H1 (cell line): ENCODE results near the gene CPNE4. TPM values are rescaled to one million over a fixed set of nuclear protein-coding genes. Genes with fewer than 3 reads are reported as not detected.

Experiments
- CTCF ChIA-PET: fragments of 300-600 bp; sonication (Branson Sonifier 250); formaldehyde crosslinking; loops from one replicate; lab custom pipeline; 2021; ENCODE audit not compliant: partially characterized antibody; lab: Charles Lee
- POLR2A ChIA-PET: fragments of 300-600 bp; sonication (Branson Sonifier 250); formaldehyde crosslinking; loops from one replicate; lab custom pipeline; 2021; ENCODE audit warnings: inconsistent platforms; ENCODE audit not compliant: partially characterized antibody; lab: Charles Lee
- DNase-seq, 2 experiments: peaks; one replicate each; pipeline versions ENCODE4 v3.0.0 to v3.0.0-alpha.2; 2010 to 2022; ENCODE audit warnings: low spot score in 2 of 2, low read depth in 1 of 2, mixed read lengths in 1 of 2
- FAIRE-seq: peaks from 2 replicates; lab custom pipeline; 2011; peaks lifted over from hg19 to GRCh38; lab: Jason Lieb, UNC
- H2AFZ ChIP-seq: 2 replicates; pipeline ENCODE4 v1.8.1; 2012; ENCODE audit warnings: low read length, inconsistent platforms
- H2AK5ac ChIP-seq: 2 replicates; pipeline ENCODE4 v1.6.1; 2013; ENCODE audit warnings: low read depth, low read length
- H2BK120ac ChIP-seq: replicated peaks from 2 replicates; pipeline ENCODE3; 2013; ENCODE audit warnings: low read depth, low read length, inconsistent platforms
- H2BK12ac ChIP-seq: 2 replicates; pipeline ENCODE4 v1.6.1; 2013; ENCODE audit warnings: low read depth, low read length
- H2BK15ac ChIP-seq: 2 replicates; pipeline ENCODE4 v1.6.1; 2013; ENCODE audit warnings: low read length
- H2BK20ac ChIP-seq: 2 replicates; pipeline ENCODE4 v1.6.1; 2013; ENCODE audit warnings: low read length
- H2BK5ac ChIP-seq: 2 replicates; pipeline ENCODE4 v1.6.1; 2013; ENCODE audit warnings: low read depth, low read length
- H3K14ac ChIP-seq: 2 replicates; pipeline ENCODE4 v1.6.1; 2013; ENCODE audit warnings: inconsistent platforms; ENCODE audit not compliant: insufficient read length
- H3K18ac ChIP-seq: 2 replicates; pipeline ENCODE4 v1.6.1; 2013; ENCODE audit warnings: low read length; ENCODE audit errors: extremely low read depth
- H3K23ac ChIP-seq: 2 replicates; pipeline ENCODE4 v1.6.1; 2013; ENCODE audit warnings: inconsistent platforms; ENCODE audit not compliant: insufficient read length
- H3K23me2 ChIP-seq: 2 replicates; pipeline ENCODE4 v1.6.1; 2013; ENCODE audit warnings: low read depth, low read length
- H3K27ac ChIP-seq: 2 replicates; pipeline ENCODE4 v1.6.1; 2011; ENCODE audit warnings: low read depth, low read length, inconsistent platforms
- H3K27me3 ChIP-seq, 4 experiments: replicated peaks in 1 of 4; 1 replicate in 1 of 4; 2 replicates in 3 of 4; pipeline versions ENCODE4 v1.6.1 to v1.8.1; 2011 to 2013; ENCODE audit warnings: low read length in 3 of 4, mild to moderate bottlenecking in 3 of 4, inconsistent platforms in 2 of 4, mixed read lengths in 2 of 4, moderate library complexity in 1 of 4; ENCODE audit not compliant: control insufficient read depth in 3 of 4, insufficient read depth in 3 of 4; ENCODE audit errors: extremely low read depth in 1 of 4
- H3K36me3 ChIP-seq, 4 experiments: 2 replicates each; pipeline versions ENCODE4 v1.6.1 to v1.8.1; 2011 to 2013; ENCODE audit warnings: mild to moderate bottlenecking in 4 of 4, low read length in 3 of 4, moderate library complexity in 2 of 4, control low read depth in 1 of 4, inconsistent platforms in 1 of 4; ENCODE audit not compliant: insufficient read depth in 4 of 4, control insufficient read depth in 2 of 4
- H3K4ac ChIP-seq: replicated peaks from 2 replicates; pipeline ENCODE3; 2013; ENCODE audit warnings: low read length, low read depth, mixed read lengths, inconsistent platforms; ENCODE audit not compliant: insufficient read length
- H3K4me1 ChIP-seq, 4 experiments: replicated peaks in 1 of 4; 1 replicate in 1 of 4; 2 replicates in 3 of 4; pipeline versions ENCODE4 v1.6.1 to v1.8.1; 2011 to 2013; ENCODE audit warnings: low read length in 3 of 4, inconsistent platforms in 2 of 4, mixed read lengths in 1 of 4; ENCODE audit not compliant: insufficient read depth in 4 of 4, control insufficient read depth in 3 of 4
- H3K4me2 ChIP-seq, 2 experiments: 2 replicates each; pipeline versions ENCODE4 v1.6.1 to v1.8.1; 2011 to 2013; ENCODE audit warnings: low read depth in 2 of 2, low read length in 2 of 2, control low read depth in 1 of 2, inconsistent platforms in 1 of 2, mild to moderate bottlenecking in 1 of 2; ENCODE audit not compliant: insufficient read depth in 1 of 2
- H3K4me3 ChIP-seq, 4 experiments: fragments of 200-600, 300-600 bp in 1 of 4; sonication (generic), shearing (Covaris generic), sonication (Bioruptor Twin) in 1 of 4; 2 replicates each; pipeline versions ENCODE4 v1.5.1 to v1.8.1; 2011 to 2016; ENCODE audit warnings: low read length in 4 of 4, low read depth in 3 of 4, control low read depth in 2 of 4, inconsistent platforms in 2 of 4, mild to moderate bottlenecking in 2 of 4, mixed read lengths in 1 of 4, moderate library complexity in 1 of 4; ENCODE audit not compliant: insufficient read depth in 2 of 4; ENCODE audit errors: extremely low read depth in 1 of 4
- H3K56ac ChIP-seq: replicated peaks from 2 replicates; pipeline ENCODE3; 2013; ENCODE audit warnings: low read depth, mild to moderate bottlenecking, mixed read lengths, low read length, inconsistent platforms; ENCODE audit not compliant: insufficient read length
- H3K79me1 ChIP-seq: 2 replicates; pipeline ENCODE4 v1.6.1; 2013; ENCODE audit warnings: low read depth, low read length, control low read depth
- H3K79me2 ChIP-seq, 2 experiments: 2 replicates each; pipeline versions ENCODE4 v1.6.1 to v1.8.1; 2012 to 2013; ENCODE audit warnings: low read length in 2 of 2, mild to moderate bottlenecking in 2 of 2, inconsistent platforms in 1 of 2; ENCODE audit not compliant: insufficient read depth in 2 of 2, control insufficient read depth in 1 of 2
- H3K9ac ChIP-seq, 4 experiments: replicated peaks in 1 of 4; 1 replicate in 1 of 4; 2 replicates in 3 of 4; pipeline versions ENCODE4 v1.6.1 to v1.8.1; 2011 to 2013; ENCODE audit warnings: low read depth in 3 of 4, low read length in 3 of 4, control low read depth in 2 of 4, mild to moderate bottlenecking in 2 of 4, moderate library complexity in 2 of 4, inconsistent platforms in 1 of 4; ENCODE audit errors: extremely low read depth in 1 of 4
- H3K9me3 ChIP-seq, 2 experiments: 2 replicates each; pipeline versions ENCODE4 v1.6.1 to v1.8.1; 2012 to 2013; ENCODE audit warnings: mild to moderate bottlenecking in 2 of 2, moderate library complexity in 2 of 2, control low read depth in 1 of 2, inconsistent platforms in 1 of 2, low read depth in 1 of 2, low read length in 1 of 2, mixed read lengths in 1 of 2; ENCODE audit not compliant: insufficient read depth in 2 of 2
- H4K20me1 ChIP-seq, 2 experiments: replicated peaks in 1 of 2; 2 replicates each; pipeline versions ENCODE3 to v1.8.1; 2011 to 2013; ENCODE audit warnings: inconsistent platforms in 2 of 2, low read length in 2 of 2, mild to moderate bottlenecking in 1 of 2; ENCODE audit not compliant: insufficient read depth in 2 of 2, control insufficient read depth in 1 of 2
- H4K5ac ChIP-seq: 2 replicates; pipeline ENCODE4 v1.6.1; 2013; ENCODE audit warnings: low read length, low read depth, mixed read lengths, inconsistent platforms; ENCODE audit not compliant: insufficient read length
- H4K8ac ChIP-seq: 2 replicates; pipeline ENCODE4 v1.8.0; 2013; ENCODE audit warnings: mild to moderate bottlenecking, moderate library complexity, low read length, inconsistent platforms; ENCODE audit not compliant: insufficient read depth; ENCODE audit errors: extremely low read depth
- H4K91ac ChIP-seq: replicated peaks from 2 replicates; pipeline ENCODE3; 2013; ENCODE audit warnings: low read length, mixed read lengths, inconsistent platforms; ENCODE audit not compliant: insufficient read length
- ASH2L ChIP-seq: fragments of 200-600, 300-600 bp; sonication (generic); IDR thresholded peaks from one replicate; pipeline ENCODE4 v1.7.1; 2017; ENCODE audit warnings: low read length
- BCL11A ChIP-seq, 2 experiments: IDR thresholded peaks; one replicate each; pipeline ENCODE4 v1.6.1; 2011; ENCODE audit warnings: low read depth in 2 of 2, low read length in 2 of 2, mild to moderate bottlenecking in 2 of 2
- CBX5 ChIP-seq: fragments of 300-800, 300-1000 bp; sonication (generic); IDR thresholded peaks from 2 replicates; pipeline ENCODE4 v1.7.1; 2016; ENCODE audit warnings: antibody characterized with exemption, low read length, low read depth
- CHD2 ChIP-seq: IDR thresholded peaks from 2 replicates; pipeline ENCODE4 v1.6.1; 2012; ENCODE audit warnings: low read length, improper control_type of control experiment
- GABPA ChIP-seq: IDR thresholded peaks from 2 replicates; pipeline ENCODE4 v1.6.1; 2011; ENCODE audit warnings: mild to moderate bottlenecking, low read length, moderate library complexity, borderline replicate concordance; ENCODE audit not compliant: insufficient read depth
- JUND ChIP-seq: IDR thresholded peaks from 2 replicates; pipeline ENCODE4 v1.6.1; 2011; ENCODE audit warnings: mild to moderate bottlenecking, improper control_type of control experiment, low read length
- KDM1A ChIP-seq: fragments of 200-600, 300-600 bp; sonication (generic); IDR thresholded peaks from 2 replicates; pipeline ENCODE4 v1.7.1; 2016; ENCODE audit warnings: mild to moderate bottlenecking, low read length, borderline replicate concordance
- NANOG ChIP-seq: IDR thresholded peaks from 2 replicates; pipeline ENCODE4 v1.6.1; 2011; ENCODE audit warnings: low read length, low read depth, mild to moderate bottlenecking, inconsistent platforms; ENCODE audit not compliant: insufficient read depth, poor library complexity, severe bottlenecking
- SIRT6 ChIP-seq: IDR thresholded peaks from one replicate; pipeline ENCODE4 v1.7.1; 2012; ENCODE audit warnings: low read length, inconsistent platforms
- SIX5 ChIP-seq: IDR thresholded peaks from 2 replicates; pipeline ENCODE4 v1.6.1; 2011; ENCODE audit warnings: mild to moderate bottlenecking, low read depth, low read length
- SP2 ChIP-seq: IDR thresholded peaks from 2 replicates; pipeline ENCODE4 v1.6.1; 2012; ENCODE audit warnings: mild to moderate bottlenecking, low read length, inconsistent platforms
- SUZ12 ChIP-seq: fragments of 200-600 bp; sonication (generic); IDR thresholded peaks from 2 replicates; pipeline ENCODE4 v1.6.1; 2012; ENCODE audit warnings: mild to moderate bottlenecking, inconsistent platforms, low read length, moderate library complexity, mixed read lengths
- WGBS, 2 experiments: shearing (Covaris generic) in 1 of 2; methylation state at CpG; one replicate each; pipeline versions ENCODE4 v1.1.6 to v1.1.7; 2013 to 2015; ENCODE audit warnings: low lambda C conversion rate in 2 of 2, mixed read lengths in 2 of 2, inconsistent platforms in 1 of 2, low coverage in 1 of 2, missing lambda C conversion rate in 1 of 2; ENCODE audit not compliant: insufficient replicate concordance in 2 of 2, insufficient coverage in 1 of 2, insufficient read length in 1 of 2; ENCODE audit errors: extremely low coverage in 1 of 2, missing lambda C conversion rate in 1 of 2; 5-methylcytosine and 5-hydroxymethylcytosine counted together
- polyA plus RNA-seq, 7 experiments: library from polyadenylated mRNA; depleted of rRNA in 3 of 7; stranded (reverse) in 5 of 7; unstranded in 2 of 7; fragments of >200 nt in 5 of 7; fragments of 200-250 nt in 2 of 7; gene quantifications; 1 replicate in 5 of 7; 2 replicates in 1 of 7; 4 replicates in 1 of 7; pipeline versions ENCODE4 v1.2.1 to v1.2.3, GENCODE V29; 2011 to 2013; ENCODE audit warnings: missing spikeins in 2 of 7, mixed read lengths in 2 of 7
- total RNA-seq: library from RNA; stranded (reverse); fragmentation: NEBNext Ultra II Directional; extraction: Animal tissue kit (Norgen Biotek cat#: 25700); gene quantifications from 2 replicates; pipeline ENCODE4 v1.2.1, GENCODE V29; 2021
- TF ChIP-seq, protein P1 (sequence below): IDR thresholded peaks from 2 replicates; pipeline ENCODE4 v1.6.1; 2012; ENCODE audit warnings: low read length, inconsistent platforms

CPNE4 gene
- total and polyA plus RNA-seq, 2 of the 8 experiments (the other 6 are each of a cell fraction or from before 2014, with no cell fraction given) = 0.82 to 3.8 TPM

- no peaks in the 10 kb centered on the region for H3K4me1 ChIP-seq
- H2BK12ac ChIP-seq = no peak overlapping the region
- H4K20me1 ChIP-seq = no peaks in the 10 kb centered on the region
- H3K4me3 ChIP-seq = no peak overlapping the region
- no peak overlapping the region for H2AK5ac ChIP-seq
- no peaks in the 10 kb centered on the region for H3K9me3 ChIP-seq
- H3K4ac ChIP-seq = no peak overlapping the region
- H4K8ac ChIP-seq = no peak overlapping the region
- no peak overlapping the region for H2BK15ac ChIP-seq
- DNase-seq = no peak
- H3K23ac ChIP-seq = no peak overlapping the region
- no peak overlapping the region for H3K9ac ChIP-seq
- no peak overlapping the region for H4K91ac ChIP-seq
- H3K56ac ChIP-seq = no peak overlapping the region
- no peak overlapping the region for H2BK20ac ChIP-seq
- WGBS, 2 experiments = 93% methylated on average over 5 of the region's 5 CpGs; no CpG with 5 or more reads in 1 of the 2 experiments
- CTCF ChIA-PET = no interaction called here
- H3K27me3 ChIP-seq = no peaks in the 10 kb centered on the region
- no peak overlapping the region for H3K14ac ChIP-seq
- H3K18ac ChIP-seq = no peak overlapping the region
- H2BK5ac ChIP-seq = no peak overlapping the region
- H3K23me2 ChIP-seq = no peaks in the 10 kb centered on the region
- no peak overlapping the region for H4K5ac ChIP-seq
- POLR2A ChIA-PET = no interaction called here
- FAIRE-seq = no peak
- H2BK120ac ChIP-seq = no peak overlapping the region
- H3K4me2 ChIP-seq = no peak overlapping the region
- no peak overlapping the region for H3K27ac ChIP-seq
- no peaks in the 10 kb centered on the region for H3K36me3 ChIP-seq
- H2AFZ ChIP-seq = no peak overlapping the region
- no peaks in the 10 kb centered on the region for H3K79me2 ChIP-seq
- no peaks in the 10 kb centered on the region for H3K79me1 ChIP-seq
- TF ChIP-seq NANOG = no peak
- TF ChIP-seq BCL11A (IDR thresholded peaks at IDR 0.05; ENCODE audit: low read depth in 2 of 2, low read length in 2 of 2) = no peak
- TF ChIP-seq KDM1A = no peak
- TF ChIP-seq SIX5 = no peak
- no peak for TF ChIP-seq CBX5
- TF ChIP-seq SP2 = no peak
- no peak for TF ChIP-seq GABPA
- no peak for TF ChIP-seq SIRT6
- TF ChIP-seq, protein P1, sequence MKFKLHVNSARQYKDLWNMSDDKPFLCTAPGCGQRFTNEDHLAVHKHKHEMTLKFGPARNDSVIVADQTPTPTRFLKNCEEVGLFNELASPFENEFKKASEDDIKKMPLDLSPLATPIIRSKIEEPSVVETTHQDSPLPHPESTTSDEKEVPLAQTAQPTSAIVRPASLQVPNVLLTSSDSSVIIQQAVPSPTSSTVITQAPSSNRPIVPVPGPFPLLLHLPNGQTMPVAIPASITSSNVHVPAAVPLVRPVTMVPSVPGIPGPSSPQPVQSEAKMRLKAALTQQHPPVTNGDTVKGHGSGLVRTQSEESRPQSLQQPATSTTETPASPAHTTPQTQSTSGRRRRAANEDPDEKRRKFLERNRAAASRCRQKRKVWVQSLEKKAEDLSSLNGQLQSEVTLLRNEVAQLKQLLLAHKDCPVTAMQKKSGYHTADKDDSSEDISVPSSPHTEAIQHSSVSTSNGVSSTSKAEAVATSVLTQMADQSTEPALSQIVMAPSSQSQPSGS = no peak
- TF ChIP-seq SUZ12 = no peak
- no peak for TF ChIP-seq ASH2L
- no peak for TF ChIP-seq JUND
- TF ChIP-seq CHD2 = no peak
Measured at GRCh38 chr3:131723343-131723742, 311.5 kb downstream of the CPNE4 start.
